A673 (cell line): Measurements from ENCODE around the gene CLEC7A. TPM values are rescaled to one million over a fixed set of nuclear protein-coding genes. Genes with fewer than 3 reads are reported as not detected.

Experiments used
- BruUV-seq: library from RNA; stranded (reverse); fragments of 400-500 nt; replicated peaks from 2 replicates; lab custom pipeline; 2021; lab: Mats Ljungman, UMichigan
- CTCF ChIA-PET: fragments of 300-600 bp; sonication (Branson Sonifier 250); formaldehyde crosslinking; loops from one replicate; lab custom pipeline; 2022; ENCODE audit warnings: antibody characterized with exemption; lab: Charles Lee
- POLR2A ChIA-PET: fragments of 300-600 bp; sonication (Branson Sonifier 250); formaldehyde crosslinking; loops from one replicate; lab custom pipeline; 2022; ENCODE audit warnings: antibody characterized with exemption; ENCODE audit not compliant: low non-redundant PET; lab: Charles Lee
- DNase-seq: peaks from one replicate; pipeline ENCODE4 v3.0.0-alpha.2; 2015; ENCODE audit warnings: low spot score
- H3K27ac ChIP-seq: fragments of 200-600 bp; sonication (generic); 2 replicates; pipeline ENCODE4 v1.5.1; 2016; ENCODE audit warnings: mixed run types, low read depth, mild to moderate bottlenecking, mixed read lengths, antibody characterized with exemption, low read length; ENCODE audit not compliant: poor library complexity, severe bottlenecking
- H3K27me3 ChIP-seq: fragments of 200-600 bp; sonication (generic); replicated peaks from 2 replicates; pipeline ENCODE4 v1.6.1; 2017; ENCODE audit warnings: mixed run types, low read depth, mild to moderate bottlenecking, mixed read lengths, antibody characterized with exemption, low read length; ENCODE audit not compliant: insufficient read depth, poor library complexity
- H3K36me3 ChIP-seq: fragments of 200-600 bp; sonication (generic); 2 replicates; pipeline ENCODE4 v1.6.1; 2016; ENCODE audit warnings: mixed run types, mild to moderate bottlenecking, mixed read lengths, antibody characterized with exemption, low read length; ENCODE audit not compliant: insufficient read depth, poor library complexity, severe bottlenecking
- H3K4me1 ChIP-seq: fragments of 200-600 bp; sonication (generic); 2 replicates; pipeline ENCODE4 v1.6.1; 2017; ENCODE audit warnings: mixed run types, mild to moderate bottlenecking, mixed read lengths, antibody characterized with exemption, low read length; ENCODE audit not compliant: insufficient read depth, poor library complexity, severe bottlenecking
- H3K4me3 ChIP-seq: fragments of 200-600 bp; sonication (generic); 2 replicates; pipeline ENCODE4 v1.5.1; 2016; ENCODE audit warnings: low read depth, mixed run types, mild to moderate bottlenecking, mixed read lengths, low read length; ENCODE audit not compliant: poor library complexity, severe bottlenecking
- H3K9me3 ChIP-seq: fragments of 200-600 bp; sonication (generic); 2 replicates; pipeline ENCODE4 v1.6.1; 2016; ENCODE audit warnings: mixed run types, low read depth, mild to moderate bottlenecking, mixed read lengths, antibody characterized with exemption, low read length; ENCODE audit not compliant: poor library complexity, severe bottlenecking
- EZH2 ChIP-seq: fragments of 200-600 bp; sonication (generic); IDR thresholded peaks from 2 replicates; pipeline ENCODE4 v1.6.1; 2017; ENCODE audit warnings: borderline replicate concordance, low read depth, mild to moderate bottlenecking, mixed read lengths, antibody characterized with exemption, low read length; ENCODE audit not compliant: poor library complexity, severe bottlenecking
- intact Hi-C: fragments of 100-400 bp; cut with micrococcal nuclease; formaldehyde crosslinking; loops from one replicate; pipeline ENCODE4 v1.10.0; 2022; ENCODE audit not compliant: unreplicated experiment
- total RNA-seq: library from RNA; stranded (reverse); gene quantifications from 2 replicates; pipeline ENCODE4 v1.2.3, GENCODE V29; 2021
- TF ChIP-seq, protein P1 (sequence below): fragments of 300-800, 200-600 bp; sonication (generic); conservative IDR thresholded peaks from 2 replicates; pipeline ENCODE4 v1.5.1; 2017; ENCODE audit warnings: low read depth, mild to moderate bottlenecking, antibody characterized with exemption, low read length, moderate library complexity, mixed read lengths

Gene CLEC7A
- total RNA-seq, 1 experiment from 2014 or later, result 0.28 TPM

- H3K9me3 ChIP-seq, result no peaks in the 10 kb centered on the region
- BruUV-seq, result no TSS peak
- no peaks in the 10 kb centered on the region for H3K4me1 ChIP-seq
- no peaks in the 10 kb centered on the region for H3K27me3 ChIP-seq
- ChIA-PET POLR2A (no interaction called here), CTCF (no interaction called here)
- intact Hi-C loops, result no loop called here
- H3K36me3 ChIP-seq, result no peaks in the 10 kb centered on the region
- no peak overlapping the region for H3K4me3 ChIP-seq
- DNase-seq, result no peak
- TF ChIP-seq EZH2, result no peak
- TF ChIP-seq, protein P1, sequence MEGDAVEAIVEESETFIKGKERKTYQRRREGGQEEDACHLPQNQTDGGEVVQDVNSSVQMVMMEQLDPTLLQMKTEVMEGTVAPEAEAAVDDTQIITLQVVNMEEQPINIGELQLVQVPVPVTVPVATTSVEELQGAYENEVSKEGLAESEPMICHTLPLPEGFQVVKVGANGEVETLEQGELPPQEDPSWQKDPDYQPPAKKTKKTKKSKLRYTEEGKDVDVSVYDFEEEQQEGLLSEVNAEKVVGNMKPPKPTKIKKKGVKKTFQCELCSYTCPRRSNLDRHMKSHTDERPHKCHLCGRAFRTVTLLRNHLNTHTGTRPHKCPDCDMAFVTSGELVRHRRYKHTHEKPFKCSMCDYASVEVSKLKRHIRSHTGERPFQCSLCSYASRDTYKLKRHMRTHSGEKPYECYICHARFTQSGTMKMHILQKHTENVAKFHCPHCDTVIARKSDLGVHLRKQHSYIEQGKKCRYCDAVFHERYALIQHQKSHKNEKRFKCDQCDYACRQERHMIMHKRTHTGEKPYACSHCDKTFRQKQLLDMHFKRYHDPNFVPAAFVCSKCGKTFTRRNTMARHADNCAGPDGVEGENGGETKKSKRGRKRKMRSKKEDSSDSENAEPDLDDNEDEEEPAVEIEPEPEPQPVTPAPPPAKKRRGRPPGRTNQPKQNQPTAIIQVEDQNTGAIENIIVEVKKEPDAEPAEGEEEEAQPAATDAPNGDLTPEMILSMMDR, result no peak
- no peak overlapping the region for H3K27ac ChIP-seq
Observed at GRCh38 chr12:10175846-10176636, 46.0 kb upstream of the CLEC7A start.

DNA sequence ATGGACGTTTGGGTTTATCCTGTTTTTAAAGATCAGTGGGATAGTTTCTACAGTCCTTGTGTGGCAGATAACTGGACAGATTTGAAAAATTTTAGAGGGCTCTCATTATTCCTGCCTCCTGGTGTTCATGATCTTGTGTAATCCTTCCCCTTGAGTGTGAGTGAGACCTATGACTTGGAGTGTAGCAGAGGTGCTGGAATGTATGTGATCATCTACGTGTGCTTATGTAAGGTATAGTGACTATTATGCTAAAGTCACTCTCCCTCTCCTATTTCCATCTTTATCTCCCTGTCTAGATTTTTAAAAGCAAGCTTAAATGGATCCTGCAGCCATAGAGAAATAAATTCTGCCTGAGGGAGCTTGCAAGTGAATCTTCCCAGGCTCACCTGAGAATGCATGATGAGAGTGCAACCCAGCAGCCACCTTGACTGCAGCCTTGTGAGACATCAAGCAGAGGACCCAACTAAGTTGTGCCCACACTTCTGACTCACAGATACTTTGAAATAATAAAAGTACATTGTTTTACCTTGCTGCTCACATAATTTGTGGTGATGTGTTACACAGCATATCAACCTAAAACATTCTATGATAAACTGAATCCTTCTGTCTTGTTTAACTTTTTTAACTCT, 45.1 kb upstream of the CLEC7A start:
- ChIA-PET CTCF (no interaction called here), POLR2A (no interaction called here)
- no peaks in the 10 kb centered on the region for H3K4me1 ChIP-seq
- H3K4me3 ChIP-seq, result no peak overlapping the region
- TF ChIP-seq, protein P1, result no peak
- no peak for TF ChIP-seq EZH2
- no peaks in the 10 kb centered on the region for H3K36me3 ChIP-seq
- BruUV-seq, result no TSS peak
- no peak for DNase-seq
- H3K9me3 ChIP-seq, result no peaks in the 10 kb centered on the region
- no peaks in the 10 kb centered on the region for H3K27me3 ChIP-seq
- intact Hi-C loops, result no loop called here
- no peak overlapping the region for H3K27ac ChIP-seq

DNA sequence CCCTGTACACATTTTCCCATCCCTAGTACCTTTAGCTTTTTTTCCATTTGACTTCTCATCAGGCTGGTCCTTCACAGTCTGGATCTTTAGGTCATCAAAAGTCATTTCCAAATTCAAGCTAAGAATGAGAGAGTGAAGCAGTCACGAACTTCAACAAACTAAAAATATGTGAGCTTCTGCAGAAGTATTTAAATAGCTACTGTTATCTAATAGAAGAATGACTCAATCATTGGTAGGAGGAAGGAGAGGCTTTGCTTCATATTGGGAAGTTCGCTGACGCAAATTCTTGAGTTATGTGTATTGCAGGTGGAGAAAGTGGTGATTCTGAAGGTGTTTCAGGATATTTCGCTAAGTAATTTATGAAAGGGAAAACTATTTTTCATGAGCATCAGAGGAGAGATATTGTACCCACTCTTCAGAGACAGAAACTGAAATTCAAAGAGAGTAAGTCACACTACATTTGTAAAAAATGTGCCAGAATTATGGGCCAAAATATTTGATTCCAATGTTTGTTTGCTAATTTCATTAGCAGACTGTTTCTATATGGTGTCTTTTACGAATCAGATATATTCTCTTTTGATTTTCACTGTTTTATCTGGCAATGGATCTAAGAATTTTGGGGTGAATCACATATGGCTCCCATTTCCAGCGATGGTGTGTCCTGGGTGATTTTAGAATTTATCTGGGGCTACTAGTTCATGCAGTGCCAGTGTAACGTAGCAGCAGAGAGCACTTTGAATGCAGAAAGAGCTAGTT, 42.2 kb upstream of the CLEC7A start, which contains the start of gene OLR1:
Gene OLR1, minus strand, starts transcription at position 160 of the 756 bp plus-strand sequence. Its CDS starts 55 bp downstream, at position 105.
- H3K4me1 ChIP-seq, result no peaks in the 10 kb centered on the region
- H3K27ac ChIP-seq, result no peak within 1 kb of the TSS
- H3K27me3 ChIP-seq, result no peaks in the 10 kb centered on the region
- H3K4me3 ChIP-seq, result no peak within 1 kb of the TSS
- POLR2A ChIA-PET, result no interaction called here
- no peak for DNase-seq
- no peaks in the 10 kb centered on the region for H3K36me3 ChIP-seq
- H3K9me3 ChIP-seq, result no peaks in the 10 kb centered on the region
- BruUV-seq, result no TSS peak
- intact Hi-C loops, result no loop called here
- no peak for TF ChIP-seq EZH2
- TF ChIP-seq, protein P1, result no peak
- CTCF ChIA-PET, result no interaction called here
